ENCODE measurements around the gene PAX5. TPM values are rescaled to one million over a fixed set of nuclear protein-coding genes. Genes with fewer than 3 reads are reported as not detected.

The PAX5 gene
- total and polyA plus RNA-seq, 9 donors = 0.02 to 0.28 (median 0.05) TPM; not detected in 6

- no peak for DNase-seq
- intact Hi-C loops (cut with DNase I) = no loop called here
- TF ChIP-seq EP300 (IDR thresholded peaks at IDR 0.05) (no peak), CTCF (IDR thresholded peaks at IDR 0.05) (no peak), POLR2A (IDR thresholded peaks at IDR 0.05) (no peak)
- no peaks in the 10 kb centered on the region for H3K9me3 ChIP-seq
- H3K36me3 ChIP-seq = no peaks in the 10 kb centered on the region
- H3K4me1 ChIP-seq (ENCODE audit: insufficient read depth) = no peaks in the 10 kb centered on the region
- H3K4me3 ChIP-seq = no peak overlapping the region
- no peaks in the 10 kb centered on the region for H3K27me3 ChIP-seq
- WGBS, 3 donors = 58 to 63% (median 59%) methylated on average over 23 of the region's 23 CpGs
- no peak overlapping the region for H3K27ac ChIP-seq
These were observed 175.2 kb downstream of the PAX5 start for GRCh38 chr9:36858805-36859375.

- WGBS, 3 donors = 80 to 85% (median 83%) methylated on average over 9 of the region's 9 CpGs
- Histone ChIP-seq H3K36me3 (no peaks in the 10 kb centered on the region), H3K4me1 (ENCODE audit: insufficient read depth) (no peaks in the 10 kb centered on the region), H3K27ac (no peak overlapping the region), H3K4me3 (no peak overlapping the region), H3K9me3 (no peaks in the 10 kb centered on the region), H3K27me3 (no peaks in the 10 kb centered on the region)
- TF ChIP-seq POLR2A (IDR thresholded peaks at IDR 0.05) (no peak), CTCF (IDR thresholded peaks at IDR 0.05) (no peak), EP300 (IDR thresholded peaks at IDR 0.05) (no peak)
- intact Hi-C loops (cut with DNase I) = no loop called here
- no peak for DNase-seq
These were observed 178.4 kb downstream of the PAX5 start for GRCh38 chr9:36855448-36856315.

GRCh38 chr9:36854751-36855150 lies 179.3 kb downstream of the PAX5 start:
- intact Hi-C loops (cut with DNase I) = no loop called here
- Histone ChIP-seq H3K4me3 (no peak overlapping the region), H3K9me3 (no peaks in the 10 kb centered on the region), H3K36me3 (no peaks in the 10 kb centered on the region), H3K27ac (no peak overlapping the region), H3K27me3 (no peaks in the 10 kb centered on the region), H3K4me1 (ENCODE audit: insufficient read depth) (no peaks in the 10 kb centered on the region)
- TF ChIP-seq CTCF (IDR thresholded peaks at IDR 0.05) (no peak), EP300 (IDR thresholded peaks at IDR 0.05) (no peak), POLR2A (IDR thresholded peaks at IDR 0.05) (no peak)
- DNase-seq = no peak
- 64 to 75% (median 69%) methylated on average over 10 of the region's 10 CpGs for WGBS, 3 donors

- Histone ChIP-seq H3K27me3 (no peaks in the 10 kb centered on the region), H3K4me1 (ENCODE audit: insufficient read depth) (no peaks in the 10 kb centered on the region), H3K36me3 (no peaks in the 10 kb centered on the region), H3K4me3 (no peak overlapping the region), H3K27ac (no peak overlapping the region), H3K9me3 (no peaks in the 10 kb centered on the region)
- intact Hi-C loops (cut with DNase I) = no loop called here
- no peak for TF ChIP-seq CTCF (IDR thresholded peaks at IDR 0.05)
- no peak for TF ChIP-seq POLR2A (IDR thresholded peaks at IDR 0.05)
- no peak for TF ChIP-seq EP300 (IDR thresholded peaks at IDR 0.05)
- DNase-seq = no peak
- 16 to 20% (median 20%) methylated on average over 13 of the region's 13 CpGs for WGBS, 3 donors
These were observed 180.0 kb downstream of the PAX5 start for GRCh38 chr9:36854034-36854433.

All from ovary (tissue), 9 donors.